ENCODE measurements around the gene C1QTNF2.

GRCh38 chr5:160349935-160350303 is 20.5 kb downstream of the C1QTNF2 start:
- TF ChIP-seq, protein P1, sequence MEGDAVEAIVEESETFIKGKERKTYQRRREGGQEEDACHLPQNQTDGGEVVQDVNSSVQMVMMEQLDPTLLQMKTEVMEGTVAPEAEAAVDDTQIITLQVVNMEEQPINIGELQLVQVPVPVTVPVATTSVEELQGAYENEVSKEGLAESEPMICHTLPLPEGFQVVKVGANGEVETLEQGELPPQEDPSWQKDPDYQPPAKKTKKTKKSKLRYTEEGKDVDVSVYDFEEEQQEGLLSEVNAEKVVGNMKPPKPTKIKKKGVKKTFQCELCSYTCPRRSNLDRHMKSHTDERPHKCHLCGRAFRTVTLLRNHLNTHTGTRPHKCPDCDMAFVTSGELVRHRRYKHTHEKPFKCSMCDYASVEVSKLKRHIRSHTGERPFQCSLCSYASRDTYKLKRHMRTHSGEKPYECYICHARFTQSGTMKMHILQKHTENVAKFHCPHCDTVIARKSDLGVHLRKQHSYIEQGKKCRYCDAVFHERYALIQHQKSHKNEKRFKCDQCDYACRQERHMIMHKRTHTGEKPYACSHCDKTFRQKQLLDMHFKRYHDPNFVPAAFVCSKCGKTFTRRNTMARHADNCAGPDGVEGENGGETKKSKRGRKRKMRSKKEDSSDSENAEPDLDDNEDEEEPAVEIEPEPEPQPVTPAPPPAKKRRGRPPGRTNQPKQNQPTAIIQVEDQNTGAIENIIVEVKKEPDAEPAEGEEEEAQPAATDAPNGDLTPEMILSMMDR (IDR thresholded peaks at IDR 0.05): no peak
- TF ChIP-seq POLR2A (IDR thresholded peaks at IDR 0.05): no peak

Measured in thyroid gland (tissue), 4 donors.